ENCODE data around the gene PLG.
"Not testable (repeated sequence)": the region's sequence is repeated elsewhere in the genome, so short reads cannot be mapped to it uniquely, and the experiment has no call there.

The PLG gene

DNA sequence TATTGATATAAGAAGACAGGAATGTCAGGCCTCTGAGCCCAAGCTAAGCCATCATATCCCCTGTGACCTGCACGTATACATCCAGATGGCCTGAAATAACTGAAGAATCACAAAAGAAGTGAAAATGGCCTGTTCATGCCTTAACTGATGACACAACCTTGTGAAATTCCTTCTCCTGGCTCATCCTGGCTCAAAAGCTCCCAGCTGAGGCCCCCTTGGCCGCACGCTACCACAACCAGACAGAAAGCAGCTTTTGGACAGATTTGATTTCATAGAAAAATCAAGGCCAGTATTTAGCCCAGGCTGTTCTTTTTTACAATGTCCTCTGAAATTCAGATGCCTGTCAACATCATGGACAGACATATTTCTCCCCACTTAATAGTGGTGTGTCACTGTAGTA, 78.6 kb downstream of the PLG start:
- not testable (repeated sequence) for DNase-seq

GRCh38 chr6:160781298-160781697, 79.3 kb downstream of the PLG start:
- no peak for DNase-seq

GRCh38 chr6:160782228-160782627, 80.2 kb downstream of the PLG start:
- DNase-seq: no peak

DNA sequence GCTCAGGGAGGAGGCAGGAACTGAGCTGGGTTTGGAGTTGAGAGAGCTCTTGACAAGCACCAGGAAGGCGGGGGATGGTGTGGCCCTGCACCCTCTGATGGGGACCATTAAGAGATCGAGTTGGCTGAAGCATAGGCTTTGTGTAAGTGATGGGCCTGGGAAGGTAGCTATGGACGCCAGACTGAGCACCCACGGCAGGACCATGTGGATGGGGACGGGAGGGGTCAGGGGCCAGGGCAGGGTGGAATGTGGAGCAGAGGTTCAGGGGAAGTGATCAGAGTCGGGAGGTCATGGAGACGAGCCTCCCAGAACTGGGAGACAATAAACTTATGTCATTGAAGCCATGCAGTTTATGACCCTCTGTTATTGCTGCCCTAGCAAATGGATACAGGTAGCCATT, 81.7 kb downstream of the PLG start:
- no peak for DNase-seq

- not testable (repeated sequence) for DNase-seq
Observed at GRCh38 chr6:160788126-160788525, 86.1 kb downstream of the PLG start.

DNA sequence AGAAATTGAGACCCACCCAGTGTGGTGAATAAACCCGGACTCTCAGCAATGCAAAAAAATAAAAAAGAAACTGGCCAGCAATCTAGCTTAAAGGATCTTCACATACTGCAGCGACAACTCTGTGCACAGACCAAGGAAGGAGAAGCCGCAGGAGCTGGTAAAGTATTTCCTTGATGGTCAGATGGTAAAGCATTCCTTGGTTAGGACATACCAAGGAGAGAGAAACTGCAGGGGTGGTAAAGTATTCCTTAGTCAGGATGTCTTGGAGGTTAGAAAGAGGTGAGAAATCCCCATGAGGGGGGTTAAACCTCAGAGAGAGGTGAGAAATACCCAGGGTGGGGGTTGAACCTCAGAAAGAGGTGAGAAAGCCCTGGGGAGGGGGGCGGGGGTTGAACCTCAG, 86.8 kb downstream of the PLG start:
- DNase-seq: no peak

GRCh38 chr6:160789263-160790027, 87.4 kb downstream of the PLG start:
- no peak for DNase-seq

- DNase-seq: no peak
Observed at GRCh38 chr6:160790028-160790792, 88.2 kb downstream of the PLG start.

- DNase-seq: no peak
Observed at GRCh38 chr6:160791459-160791858, 89.4 kb downstream of the PLG start.

DNA sequence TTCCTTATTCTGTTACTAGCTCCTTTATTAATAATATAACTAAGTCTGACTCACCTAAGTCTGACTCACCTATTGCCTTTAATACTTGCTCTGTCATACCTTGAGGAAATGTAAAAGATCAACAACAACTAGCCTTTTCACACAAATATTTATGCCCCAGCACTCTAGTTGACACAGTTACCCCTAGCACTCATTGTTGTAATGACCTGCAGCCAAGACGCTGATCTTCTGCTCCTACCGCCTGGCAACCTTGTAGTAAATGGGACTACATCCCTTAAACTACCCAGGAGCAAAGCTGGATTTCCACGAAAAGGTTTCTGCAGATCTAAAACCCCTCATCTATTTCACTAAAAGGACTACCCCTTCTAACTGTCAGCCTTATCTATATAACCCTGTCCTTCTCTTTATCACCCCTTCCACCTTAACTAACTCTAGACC, 90.0 kb downstream of the PLG start:
- no peak for DNase-seq

DNA sequence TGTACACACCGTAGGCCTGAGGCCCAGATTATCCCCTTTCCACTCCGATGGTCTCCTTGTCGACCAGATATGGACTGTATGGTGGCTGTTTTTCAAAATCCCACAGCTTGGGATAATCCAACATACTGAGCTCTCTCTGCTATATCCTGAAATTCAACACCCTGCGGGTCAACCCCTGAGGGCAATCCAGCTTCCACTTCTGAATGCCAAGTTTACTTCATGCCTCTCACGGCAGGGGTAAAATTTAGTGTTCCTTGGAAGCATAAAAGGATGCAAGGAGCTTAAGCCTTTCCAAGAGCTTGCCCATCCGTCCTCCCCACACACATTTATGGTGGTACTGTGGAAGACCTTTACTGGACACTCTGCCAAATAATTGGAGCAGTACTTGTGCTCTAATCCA, 90.7 kb downstream of the PLG start:
- no peak for DNase-seq

GRCh38 chr6:160793652-160794051, 91.6 kb downstream of the PLG start:
- DNase-seq: no peak

GRCh38 chr6:160795721-160796120, 93.7 kb downstream of the PLG start:
- no peak for DNase-seq

GRCh38 chr6:160798625-160799024, 96.6 kb downstream of the PLG start:
- DNase-seq: no peak

- no peak for DNase-seq
Observed at GRCh38 chr6:160799801-160800506, 97.9 kb downstream of the PLG start.

GRCh38 chr6:160801418-160801817, 99.4 kb downstream of the PLG start:
- no peak for DNase-seq

DNA sequence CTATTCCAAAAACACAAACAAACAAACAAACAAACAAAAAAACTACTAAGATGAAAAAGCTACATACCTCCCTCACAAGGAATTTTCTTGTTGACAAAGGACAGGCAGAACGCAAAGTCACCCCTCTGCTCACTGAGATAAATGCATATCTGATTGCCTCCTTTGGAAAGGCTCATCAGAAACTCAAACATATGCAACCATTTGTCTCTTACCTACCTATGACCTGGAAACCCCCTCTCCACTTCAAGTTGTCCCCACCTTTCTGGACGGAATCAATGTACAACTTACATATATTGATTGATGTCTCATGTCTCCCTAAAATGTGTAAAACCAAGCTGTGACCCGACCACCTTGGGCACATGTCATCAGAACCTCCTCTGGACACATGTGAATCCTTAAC, 100.0 kb downstream of the PLG start:
- DNase-seq: not testable (repeated sequence)
